LoVo (cell line): Measurements from ENCODE around the gene CPM.
"Not testable (repeated sequence)": the region's sequence is repeated elsewhere in the genome, so short reads cannot be mapped to it uniquely, and the experiment has no call there.

ENCODE experiments used
- DNase-seq: peaks from one replicate; pipeline ENCODE4 v3.0.0-alpha.2; 2016; ENCODE audit warnings: low spot score

CPM gene

DNA sequence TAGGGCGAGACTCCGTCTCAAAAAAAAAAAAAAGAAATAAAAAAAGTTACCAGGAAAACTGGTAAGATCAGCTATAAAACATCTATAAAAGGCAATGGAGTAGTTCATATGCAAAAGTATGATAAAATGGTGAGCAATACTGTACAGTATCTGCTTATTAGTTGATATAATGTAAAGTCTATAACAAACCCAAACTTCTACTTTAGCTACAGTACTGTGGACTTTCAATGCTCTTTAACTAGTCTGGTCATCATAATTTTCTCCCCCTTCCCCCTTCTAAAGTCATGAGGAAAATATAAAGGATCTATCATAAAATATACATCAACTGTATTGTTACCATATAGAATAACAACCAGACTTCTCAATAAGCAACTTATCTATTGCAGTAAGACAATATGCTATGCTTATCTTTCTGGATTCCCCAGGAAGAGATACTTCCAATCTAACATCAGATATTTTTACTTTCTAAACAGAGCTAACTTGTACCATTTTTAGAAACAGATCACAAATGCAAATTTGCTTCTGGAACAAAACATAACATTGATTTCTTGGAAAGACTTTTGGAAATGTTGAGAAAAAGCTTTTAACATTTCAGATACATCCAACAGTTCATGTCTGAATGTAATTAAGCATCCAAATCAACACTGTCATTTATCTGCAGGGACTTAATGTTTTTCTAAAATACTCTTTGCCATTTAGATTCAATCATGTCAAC lies 81.2 kb downstream of the CPM start:
- no peak for DNase-seq

DNA sequence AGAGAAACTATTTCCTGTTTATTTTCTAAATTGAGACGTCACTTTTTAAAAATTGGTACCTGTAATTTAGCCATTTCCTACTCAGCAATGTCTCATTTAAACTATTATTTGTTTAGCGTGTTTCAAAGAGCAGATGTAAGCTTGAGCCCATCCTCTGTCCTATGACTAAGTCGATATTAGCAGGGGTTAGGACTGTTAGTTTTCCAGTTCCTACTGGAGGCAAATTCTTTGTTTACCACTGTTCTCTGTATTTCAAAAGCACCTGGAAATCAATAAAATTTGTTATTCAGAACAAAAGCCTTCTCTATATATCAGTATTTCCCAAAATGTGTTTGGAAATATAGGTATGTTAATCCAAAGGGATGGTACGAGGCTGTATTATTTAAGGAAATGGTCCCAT lies 82.6 kb downstream of the CPM start:
- no peak for DNase-seq

DNA sequence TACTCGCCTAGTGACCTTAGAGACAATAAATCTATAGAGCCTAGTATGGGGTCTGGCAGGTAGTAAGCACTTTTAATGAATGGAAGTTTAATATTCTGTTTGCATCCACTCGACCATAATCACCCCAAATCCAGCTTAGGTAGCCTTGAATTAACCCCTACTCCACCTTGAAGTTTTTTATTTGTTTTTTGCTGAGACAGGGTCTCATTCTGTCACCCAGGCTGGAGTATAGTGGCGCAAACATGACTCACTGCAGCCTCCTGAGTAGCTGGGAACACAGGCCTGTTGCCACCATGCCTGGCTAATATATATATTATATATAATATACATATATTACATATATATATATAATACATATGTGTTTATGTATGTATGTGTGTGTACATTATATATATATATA lies 86.2 kb downstream of the CPM start:
- no peak for DNase-seq

DNA sequence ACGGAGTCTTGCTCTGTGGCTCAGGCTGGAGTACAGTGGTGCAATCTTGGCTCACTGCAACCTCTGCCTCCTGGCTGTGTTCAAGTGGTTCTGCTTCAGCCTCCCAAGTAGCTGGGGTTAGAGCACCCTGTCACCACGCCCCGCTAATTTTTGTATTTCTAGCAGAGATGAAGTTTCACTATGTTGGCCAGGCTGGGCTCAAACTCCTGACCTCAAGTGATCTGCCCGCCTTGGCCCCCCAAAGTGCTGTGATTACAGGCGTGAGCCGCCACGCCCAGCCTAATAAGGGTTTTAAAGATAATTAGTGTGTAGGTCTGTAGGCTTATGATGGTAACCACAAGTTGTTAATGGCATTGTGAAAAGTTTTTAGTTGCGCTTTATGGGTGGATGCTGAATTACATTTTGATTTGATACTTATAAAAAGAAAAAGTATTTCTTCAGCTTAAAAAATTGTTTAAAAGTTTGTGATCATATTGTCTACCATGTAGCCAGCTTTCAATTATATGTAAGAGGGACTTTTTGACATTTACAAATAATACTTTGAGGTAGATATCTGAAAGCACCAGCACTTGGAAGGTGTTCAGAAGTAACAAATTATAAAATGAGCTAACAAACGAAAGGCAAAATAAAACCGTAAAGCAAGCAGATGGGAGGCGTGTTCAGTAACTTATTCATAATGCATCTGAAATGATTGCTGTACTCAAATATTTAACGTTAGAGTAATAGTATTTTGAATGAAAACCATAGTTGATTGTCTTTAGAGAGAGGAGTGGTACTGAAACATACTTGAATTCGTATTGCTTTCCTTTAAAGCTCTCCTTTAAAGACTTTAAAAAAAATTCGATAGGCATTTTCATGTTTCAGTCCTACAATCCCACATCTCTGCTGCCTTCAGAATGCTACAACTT lies 87.9 kb downstream of the CPM start:
- no peak for DNase-seq

DNA sequence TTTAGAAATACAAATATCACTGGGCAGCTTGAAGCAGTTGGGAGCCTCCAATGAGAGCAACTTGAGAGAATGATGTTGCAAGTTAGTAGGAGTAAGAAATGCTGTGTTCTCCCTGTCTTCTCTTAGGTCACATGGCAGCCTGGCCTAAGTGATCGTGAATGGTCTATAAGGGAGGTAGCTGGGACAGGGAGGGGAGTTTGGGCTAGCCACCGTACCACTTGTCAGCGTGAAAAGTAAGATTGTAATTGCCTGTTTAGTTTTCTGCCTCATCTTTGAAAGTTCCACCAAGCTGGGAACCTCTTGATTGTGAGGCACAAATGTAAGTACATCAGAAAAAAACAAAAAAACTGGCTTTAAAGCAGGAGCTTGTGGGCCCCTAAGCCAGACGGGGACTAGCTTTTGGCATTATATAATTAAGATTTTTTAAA lies 88.6 kb downstream of the CPM start:
- DNase-seq: no peak

DNA sequence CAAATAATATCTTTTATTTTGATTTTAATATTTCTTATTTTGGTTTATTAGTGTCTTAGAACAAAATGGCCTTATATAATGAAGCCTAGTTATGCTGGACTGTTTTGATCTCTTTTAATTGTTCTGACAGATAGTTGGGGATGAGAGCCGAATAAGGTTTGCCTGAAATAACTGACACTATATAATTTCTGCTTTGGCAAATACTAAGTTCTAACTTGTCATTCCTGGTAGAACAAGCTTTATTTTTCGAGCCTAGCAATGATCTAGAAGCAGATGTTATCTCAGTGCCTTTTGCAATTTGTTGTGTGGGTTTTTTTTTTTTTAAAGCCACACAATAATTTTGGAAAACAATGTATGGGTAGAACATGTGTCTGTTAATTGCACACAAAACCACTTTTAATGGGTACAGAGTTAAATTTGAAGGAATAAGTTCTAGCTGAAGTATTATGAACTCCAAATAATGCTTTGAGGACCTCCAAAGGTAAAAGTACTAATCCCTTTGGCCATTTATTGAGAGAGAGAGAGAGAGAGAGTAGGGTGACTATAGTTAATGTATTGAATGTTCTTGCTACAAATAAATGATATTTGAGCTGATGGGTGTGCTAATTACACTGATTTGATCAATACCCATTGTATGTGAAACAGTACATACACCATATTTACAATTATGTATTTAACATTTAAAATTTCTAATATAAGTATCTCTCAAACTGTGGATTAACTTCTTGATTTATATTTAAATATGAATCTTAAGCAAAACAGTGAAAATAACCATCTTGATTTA lies 90.0 kb downstream of the CPM start:
- no peak for DNase-seq

DNA sequence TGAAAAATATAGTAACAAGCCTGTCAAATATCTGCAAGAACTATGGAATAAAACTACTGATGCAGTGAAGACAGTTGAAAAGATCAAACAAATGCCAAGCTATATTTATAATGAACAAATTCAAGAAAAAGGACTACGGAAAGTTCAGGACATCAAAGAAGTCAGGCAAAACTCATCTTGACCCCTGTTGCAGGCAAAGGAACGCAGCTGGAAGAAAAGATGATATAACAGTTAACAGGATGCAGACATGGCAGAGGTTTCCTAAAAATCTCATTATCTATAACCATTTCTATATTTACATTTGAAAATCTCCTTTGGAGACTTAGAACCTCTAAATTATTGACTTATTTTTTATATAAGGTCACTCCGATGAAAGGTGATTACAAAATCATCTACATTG lies 90.8 kb downstream of the CPM start:
- no peak for DNase-seq

DNA sequence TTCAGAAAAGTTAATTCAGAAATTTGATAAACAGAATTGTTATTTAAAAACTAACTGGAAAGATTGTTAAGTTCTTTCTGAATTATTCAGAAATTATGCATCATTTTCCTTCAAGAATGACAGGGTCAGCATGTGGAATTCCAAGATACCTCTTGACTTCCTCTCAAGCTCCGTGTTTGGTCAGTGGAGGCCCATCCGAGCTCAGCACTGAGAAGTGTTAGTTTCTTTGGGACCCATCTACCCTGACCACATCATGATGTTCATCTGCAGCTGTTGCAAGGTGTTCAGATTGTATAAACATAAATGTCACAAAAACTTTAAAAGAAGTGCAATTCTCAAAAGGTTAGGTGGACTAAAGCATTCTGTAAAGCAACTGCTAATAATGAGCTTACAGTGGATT lies 91.3 kb downstream of the CPM start:
- no peak for DNase-seq

DNA sequence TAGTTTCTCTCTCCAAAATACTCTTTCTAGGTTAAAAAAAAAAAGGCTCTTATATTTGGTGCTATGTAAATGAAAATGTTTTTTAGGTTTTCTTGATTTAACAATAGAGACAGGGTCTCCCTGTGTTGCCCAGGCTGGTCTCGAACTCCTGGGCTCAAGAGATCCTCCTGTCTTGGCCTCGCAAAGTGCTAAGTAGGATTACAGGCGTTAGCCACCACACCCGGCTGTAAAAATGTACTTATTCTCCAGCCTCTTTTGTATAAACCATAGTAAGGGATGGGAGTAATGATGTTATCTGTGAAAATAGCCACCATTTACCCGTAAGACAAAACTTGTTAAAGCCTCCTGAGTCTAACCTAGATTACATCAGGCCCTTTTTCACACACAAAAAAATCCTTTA lies 91.8 kb downstream of the CPM start:
- not testable (repeated sequence) for DNase-seq

DNA sequence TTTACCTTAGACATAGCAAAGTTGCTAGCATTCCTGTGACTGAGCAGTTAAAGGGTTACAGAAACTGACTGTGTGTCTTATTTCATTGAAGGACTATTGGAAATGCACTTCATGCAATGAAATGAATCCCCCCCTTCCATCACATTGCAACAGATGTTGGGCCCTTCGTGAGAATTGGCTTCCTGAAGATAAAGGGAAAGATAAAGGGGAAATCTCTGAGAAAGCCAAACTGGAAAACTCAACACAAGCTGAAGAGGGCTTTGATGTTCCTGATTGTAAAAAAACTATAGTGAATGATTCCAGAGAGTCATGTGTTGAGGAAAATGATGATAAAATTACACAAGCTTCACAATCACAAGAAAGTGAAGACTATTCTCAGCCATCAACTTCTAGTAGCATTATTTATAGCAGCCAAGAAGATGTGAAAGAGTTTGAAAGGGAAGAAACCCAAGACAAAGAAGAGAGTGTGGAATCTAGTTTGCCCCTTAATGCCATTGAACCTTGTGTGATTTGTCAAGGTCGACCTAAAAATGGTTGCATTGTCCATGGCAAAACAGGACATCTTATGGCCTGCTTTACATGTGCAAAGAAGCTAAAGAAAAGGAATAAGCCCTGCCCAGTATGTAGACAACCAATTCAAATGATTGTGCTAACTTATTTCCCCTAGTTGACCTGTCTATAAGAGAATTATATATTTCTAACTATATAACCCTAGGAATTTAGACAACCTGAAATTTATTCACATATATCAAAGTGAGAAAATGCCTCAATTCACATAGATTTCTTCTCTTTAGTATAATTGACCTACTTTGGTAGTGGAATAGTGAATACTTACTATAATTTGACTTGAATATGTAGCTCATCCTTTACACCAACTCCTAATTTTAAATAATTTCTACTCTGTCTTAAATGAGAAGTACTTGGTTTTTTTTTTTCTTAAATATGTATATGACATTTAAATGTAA lies 93.5 kb downstream of the CPM start:
- DNase-seq: no peak

DNA sequence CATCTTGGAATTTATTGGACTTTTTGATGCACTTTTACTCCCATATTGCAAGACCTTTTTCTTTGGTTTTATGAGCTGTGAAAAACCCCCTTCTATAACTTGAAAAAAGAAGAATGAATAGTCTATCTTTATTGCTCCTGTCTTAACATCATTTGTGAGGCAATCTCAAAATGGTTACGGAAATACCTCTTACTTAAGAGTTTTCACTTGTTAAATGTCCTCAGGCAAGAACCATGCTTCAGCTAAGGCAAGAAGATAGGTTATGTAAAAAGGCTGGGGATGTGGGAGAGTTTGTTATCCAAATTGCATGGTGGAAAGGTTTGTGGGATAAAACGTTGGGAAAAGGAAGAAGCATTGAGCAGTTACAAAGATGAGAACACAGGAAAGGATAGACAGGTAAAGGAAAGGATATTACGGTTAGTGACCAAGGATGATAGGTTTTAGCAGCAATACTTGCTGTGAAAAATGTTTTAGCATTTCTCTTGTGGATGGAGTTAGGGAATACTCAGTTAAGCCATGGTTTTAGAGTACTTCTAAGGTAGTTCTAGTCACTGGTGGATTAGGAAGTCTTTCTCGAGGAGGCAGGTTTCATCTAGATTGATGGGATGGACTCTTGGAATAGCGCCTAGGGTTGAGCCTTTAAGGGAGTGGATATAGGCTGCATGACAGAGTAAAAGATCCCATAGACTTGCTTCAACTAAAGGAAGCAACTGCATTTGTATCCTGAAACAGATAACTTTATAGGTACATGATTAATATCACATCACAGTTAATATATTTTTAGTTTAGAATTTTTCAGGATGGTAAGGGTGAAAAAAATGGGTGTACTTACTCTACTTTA lies 94.7 kb downstream of the CPM start:
- no peak for DNase-seq

DNA sequence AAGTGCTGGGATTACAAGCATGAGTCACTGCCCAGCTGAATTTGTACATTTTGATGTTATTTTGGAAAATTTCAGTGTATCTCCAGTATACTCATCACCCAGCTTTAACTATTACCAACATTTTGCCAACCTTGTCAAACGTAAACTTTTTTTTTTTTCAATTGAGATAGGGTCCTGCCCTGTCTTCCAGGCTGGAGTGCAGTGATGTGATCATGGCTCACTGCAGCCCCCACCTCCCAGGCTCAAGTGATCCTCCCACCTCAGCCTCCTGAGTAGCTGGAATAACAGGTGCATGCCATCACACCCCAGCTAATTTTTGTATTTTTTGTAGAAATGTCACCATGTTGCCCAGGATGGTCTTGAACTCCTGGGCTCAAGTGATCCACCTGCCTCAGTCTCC lies 95.8 kb downstream of the CPM start:
- no peak for DNase-seq

DNA sequence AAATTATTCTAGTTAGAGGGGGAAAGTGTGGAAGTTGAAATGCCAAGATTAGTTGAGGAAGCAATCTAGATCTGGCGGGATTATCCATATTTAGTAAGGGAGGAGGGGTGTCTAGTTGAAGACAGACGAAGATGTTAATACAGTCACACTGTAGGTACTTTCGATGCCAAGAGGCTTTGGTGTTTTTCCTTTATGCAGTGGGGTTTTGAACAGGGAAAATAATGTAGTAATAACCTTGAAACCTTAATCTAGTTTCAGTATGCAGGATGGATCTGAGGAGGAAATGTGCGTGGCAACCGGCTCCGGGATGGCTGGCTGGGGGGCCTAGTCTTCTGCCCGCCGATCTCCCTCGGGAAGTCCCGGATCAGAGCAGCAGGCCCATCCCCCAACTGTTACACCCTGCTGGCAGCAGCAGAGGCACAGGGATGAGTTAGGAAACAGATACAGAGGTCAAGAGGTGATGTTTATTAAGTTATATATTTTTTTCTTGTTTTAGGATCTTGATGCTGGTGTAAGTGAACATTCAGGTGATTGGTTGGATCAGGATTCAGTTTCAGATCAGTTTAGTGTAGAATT lies 97.5 kb downstream of the CPM start:
- no peak for DNase-seq

DNA sequence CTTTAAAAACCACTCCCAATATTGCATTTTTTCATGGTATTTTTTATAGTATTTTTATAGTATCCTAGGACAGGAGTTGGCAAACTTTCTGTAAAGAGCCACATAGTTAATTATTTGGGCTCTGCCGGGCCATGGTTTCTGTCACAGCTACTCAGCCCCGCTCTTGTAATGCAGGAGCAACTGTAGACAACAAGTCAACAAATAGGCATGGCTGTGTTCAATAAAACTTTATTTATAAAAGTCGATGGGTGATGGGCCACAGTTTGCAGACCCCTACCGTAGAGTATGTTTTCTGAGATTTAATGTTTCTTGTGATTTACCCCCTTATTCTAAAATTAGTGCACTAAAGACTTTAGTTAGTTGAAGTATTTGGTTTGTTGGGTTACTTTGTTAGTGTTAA lies 99.5 kb downstream of the CPM start:
- no peak for DNase-seq

DNA sequence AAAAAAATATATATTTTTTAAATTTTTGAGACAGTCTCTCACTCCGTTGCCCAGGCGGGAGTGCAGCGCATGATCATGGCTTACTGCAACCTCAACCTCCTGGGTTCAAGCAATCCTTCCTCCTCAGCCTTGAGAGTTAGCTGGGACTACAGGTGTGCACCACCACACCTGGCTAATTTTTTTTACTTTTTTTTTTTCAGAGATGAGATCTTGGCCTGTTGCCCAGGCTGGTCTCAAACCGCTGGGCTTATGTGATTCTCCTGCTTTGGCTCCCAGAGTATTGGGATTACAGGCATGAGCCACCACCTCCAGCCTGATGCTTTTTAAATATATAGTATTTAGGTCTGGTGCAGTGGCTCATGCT lies 100.5 kb downstream of the CPM start:
- no peak for DNase-seq

DNA sequence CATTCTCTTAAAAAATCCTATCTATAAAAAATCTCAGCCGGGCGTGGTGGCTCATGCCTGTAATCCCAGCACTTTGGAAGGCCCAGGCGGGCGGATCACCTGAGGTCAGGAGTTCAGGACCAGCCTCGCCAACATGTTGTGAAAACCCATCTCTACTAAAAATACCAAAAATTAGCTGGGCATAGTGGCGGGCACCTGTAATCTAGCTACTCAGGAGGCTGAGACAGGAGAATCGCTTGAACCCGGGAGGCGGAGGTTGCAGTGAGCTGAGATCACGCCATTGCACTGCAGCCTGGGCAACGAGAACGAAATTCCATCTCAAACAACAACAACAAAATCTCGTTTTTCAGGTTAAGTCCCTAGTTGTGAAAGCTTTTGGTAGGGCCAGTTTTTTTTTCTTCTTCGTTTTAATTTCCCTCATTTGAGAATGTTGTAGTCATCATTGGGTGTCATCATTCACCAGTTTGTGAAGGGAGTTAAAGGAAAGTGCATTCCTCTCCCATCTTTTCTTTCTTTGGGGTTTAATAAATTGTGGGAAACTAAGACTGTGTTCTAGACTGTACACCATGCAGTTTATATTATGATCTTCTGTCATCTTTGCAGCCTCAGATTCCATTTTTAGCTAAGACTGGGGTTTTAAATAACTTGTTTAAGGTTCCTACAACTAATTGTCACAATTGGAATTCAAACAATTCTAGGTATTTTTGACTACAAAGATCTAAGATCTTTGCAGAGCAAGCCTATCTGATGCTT lies 101.0 kb downstream of the CPM start:
- no peak for DNase-seq

DNA sequence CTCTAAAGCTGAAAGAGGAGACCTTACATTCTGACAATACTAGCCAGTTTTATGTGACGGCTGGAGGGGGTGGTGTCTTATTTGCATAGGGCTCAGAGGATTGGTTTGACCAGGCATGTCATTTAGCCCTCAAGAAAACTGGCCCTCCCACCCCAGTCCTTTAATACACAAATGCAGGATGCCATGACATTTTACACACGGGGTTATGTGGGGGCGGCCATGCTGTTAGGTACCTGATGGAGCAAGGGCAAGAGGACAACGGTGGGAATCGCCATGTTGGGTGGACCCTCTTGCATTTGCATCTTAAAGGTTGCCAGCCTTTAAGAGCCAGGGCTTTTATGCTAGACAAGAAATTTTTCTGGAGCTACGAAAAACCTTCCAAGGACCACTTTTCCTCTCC lies 101.7 kb downstream of the CPM start:
- DNase-seq: no peak

DNA sequence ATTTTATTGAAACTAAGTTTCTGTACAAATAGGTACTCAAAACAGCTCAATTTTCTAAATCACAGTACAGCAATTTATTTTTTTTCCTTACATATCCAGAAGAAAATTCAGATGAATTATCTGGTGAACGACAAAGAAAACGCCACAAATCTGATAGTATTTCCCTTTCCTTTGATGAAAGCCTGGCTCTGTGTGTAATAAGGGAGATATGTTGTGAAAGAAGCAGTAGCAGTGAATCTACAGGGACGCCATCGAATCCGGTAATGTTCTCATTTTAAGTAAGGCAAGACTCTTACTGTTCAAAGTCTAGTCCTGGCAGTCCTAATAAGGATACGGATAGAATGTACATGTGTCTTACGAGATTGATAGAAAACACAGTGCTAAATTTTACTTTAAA lies 104.3 kb downstream of the CPM start:
- no peak for DNase-seq

DNA sequence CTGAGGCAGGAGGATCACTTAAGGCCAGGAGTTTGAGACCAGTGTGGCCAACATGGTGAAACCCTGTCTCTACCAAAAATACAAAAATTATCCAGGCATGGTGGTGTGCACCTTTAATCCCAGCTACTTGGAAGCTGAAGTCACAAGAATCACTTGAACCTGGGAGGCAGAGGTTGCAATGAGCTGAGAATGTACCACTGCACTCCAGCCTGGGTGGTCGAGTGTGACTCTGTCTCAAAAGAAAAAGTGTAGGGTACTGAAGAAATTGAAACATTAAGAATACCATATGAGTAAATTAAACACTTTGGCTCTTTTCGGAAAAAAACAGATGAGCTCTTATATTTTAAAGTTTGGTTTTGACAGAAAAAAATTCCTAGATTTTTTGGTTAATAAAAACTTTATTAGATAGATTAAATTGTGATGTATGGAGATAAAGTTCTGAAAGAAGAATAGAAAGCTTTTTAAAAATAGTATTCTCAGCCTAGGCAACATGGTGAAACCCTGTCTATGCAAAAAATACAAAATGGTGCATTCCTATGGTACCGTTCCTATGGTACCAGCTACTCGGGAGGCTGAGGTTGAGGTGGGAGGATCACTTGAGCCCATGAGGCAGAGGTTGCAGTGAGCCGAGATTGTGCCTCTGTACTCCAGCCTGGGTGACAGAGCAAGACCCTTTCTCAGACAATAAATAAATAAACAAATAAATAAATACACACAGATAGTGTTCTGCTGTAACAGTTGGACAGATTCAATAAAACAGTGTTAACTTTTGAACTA lies 104.9 kb downstream of the CPM start:
- DNase-seq: no peak
